HG02885 (cell line): Measurements from ENCODE around the gene RBM23.

Source experiments
- ATAC-seq: cut with Tn5 transposase; IDR thresholded peaks from one replicate; pipeline ENCODE4 v1.9.1; 2021; ENCODE audit warnings: mild to moderate bottlenecking; ENCODE audit not compliant: unreplicated experiment, poor library complexity

RBM23 gene

DNA sequence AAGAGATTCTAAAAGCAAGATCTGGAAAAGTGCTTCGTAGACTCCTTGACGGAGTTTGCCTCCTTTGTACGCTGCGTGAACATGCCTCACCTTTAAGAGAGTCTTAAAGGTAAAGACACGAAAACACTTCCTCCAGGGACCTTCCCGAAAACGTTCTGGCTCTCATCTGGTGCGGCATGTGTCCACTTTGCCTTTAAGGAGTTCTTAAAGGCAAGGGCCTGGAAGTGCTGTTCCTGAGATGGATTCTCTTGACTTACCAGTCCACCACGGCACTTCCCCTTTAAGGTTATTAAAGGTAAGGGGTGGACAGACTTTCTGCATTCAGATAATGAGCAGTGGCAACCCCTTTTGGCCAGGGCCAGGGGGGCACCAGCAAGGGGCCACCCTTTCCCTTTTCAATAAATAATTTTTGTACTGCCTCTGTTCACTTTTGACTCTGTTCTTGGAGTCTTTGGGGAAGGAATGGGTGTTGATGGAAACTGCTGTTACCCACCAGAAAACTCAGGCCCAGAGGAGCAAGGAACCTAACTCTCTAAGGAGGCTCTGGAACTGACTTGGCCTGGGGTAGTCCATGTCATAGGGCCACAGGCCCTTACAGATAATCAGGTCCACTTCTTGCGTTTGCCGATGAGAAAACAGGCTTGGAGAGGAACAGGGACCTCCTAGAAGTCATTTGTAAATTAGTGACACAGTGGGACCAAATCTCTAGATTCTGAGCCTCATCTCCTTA, 31.5 kb downstream of the RBM23 start:
- ATAC-seq: peak; percentile 21

DNA sequence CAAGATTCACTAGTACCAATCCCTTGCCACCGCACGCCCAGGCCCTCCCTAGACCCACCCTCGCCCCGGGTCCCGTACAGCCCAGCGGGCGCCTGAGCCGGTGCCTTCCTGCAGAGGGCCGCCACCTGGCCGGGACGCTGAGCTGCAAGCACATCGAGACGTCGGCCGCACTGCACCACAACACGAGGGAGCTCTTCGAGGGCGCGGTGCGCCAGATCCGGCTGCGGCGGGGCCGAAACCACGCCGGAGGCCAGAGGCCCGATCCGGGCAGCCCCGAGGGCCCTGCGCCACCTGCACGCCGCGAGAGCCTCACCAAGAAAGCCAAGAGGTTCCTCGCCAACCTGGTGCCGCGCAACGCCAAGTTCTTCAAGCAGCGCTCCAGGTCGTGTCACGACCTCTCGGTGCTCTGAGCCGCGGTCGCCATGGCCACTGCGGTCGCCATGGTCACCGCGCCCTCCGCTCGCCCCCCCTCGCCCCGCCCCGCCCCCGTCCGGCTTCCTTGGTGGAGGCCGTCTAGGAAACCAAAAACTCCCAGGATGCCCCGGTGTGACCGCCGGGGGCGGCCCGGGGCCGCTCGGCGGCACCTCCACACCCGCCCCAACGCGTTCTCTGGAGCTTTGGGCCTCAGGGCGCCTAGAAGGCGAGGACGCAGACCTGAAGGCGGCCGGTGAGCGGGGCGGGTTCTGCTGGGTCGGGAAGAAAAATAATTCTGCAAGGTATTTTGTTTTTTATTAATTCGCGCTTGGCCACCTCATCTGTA, 32.3 kb downstream of the RBM23 start:
- peak; percentile 63 for ATAC-seq

DNA sequence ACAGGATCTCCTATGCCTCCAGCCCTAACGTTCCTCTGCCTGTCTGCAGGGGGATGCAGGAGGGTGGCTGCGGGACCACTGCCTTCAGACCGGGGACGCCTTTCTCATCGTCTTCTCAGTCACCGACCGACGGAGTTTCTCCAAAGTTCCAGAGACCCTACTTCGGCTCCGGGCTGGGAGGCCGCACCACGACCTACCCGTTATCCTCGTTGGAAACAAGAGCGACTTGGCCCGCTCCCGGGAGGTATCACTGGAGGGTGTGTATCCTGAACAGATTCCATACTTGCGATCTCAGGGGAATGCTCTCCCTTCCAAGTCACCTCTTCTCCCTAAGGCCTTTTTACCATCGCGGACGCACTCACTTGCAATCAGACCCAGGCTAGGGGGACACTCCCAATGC, 33.0 kb downstream of the RBM23 start:
- ATAC-seq: no peak

DNA sequence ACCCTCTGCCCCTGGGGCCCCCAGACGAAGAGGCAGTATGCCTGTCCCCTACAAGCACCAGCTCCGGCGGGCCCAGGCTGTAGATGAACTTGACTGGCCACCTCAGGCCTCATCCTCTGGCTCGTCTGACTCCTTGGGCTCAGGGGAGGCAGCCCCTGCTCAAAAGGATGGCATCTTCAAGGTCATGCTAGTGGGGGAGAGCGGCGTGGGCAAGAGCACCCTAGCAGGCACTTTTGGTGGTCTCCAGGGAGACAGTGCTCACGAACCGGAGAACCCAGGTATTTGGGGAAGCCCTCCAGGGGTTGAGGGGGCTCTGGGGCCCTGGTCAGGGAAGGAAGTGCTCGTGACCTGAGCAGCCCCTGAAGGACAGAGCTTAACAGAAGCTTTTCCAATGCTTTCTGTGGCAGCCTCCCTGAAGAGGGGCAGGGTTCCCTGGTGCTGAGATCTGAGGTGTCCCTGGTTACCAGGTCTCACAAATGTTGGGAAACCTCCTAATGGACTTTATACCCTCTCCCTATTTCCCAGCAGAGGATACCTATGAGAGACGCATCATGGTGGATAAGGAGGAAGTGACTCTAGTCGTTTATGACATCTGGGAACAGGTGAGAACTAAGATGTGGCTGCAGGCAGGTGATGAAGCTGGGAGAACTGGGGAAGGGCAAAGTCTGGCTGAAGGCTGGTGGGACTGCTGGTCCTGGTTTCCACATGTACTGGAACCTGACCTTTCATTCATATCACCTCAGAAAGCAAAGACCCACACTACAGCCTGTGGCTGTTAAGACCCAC, 34.0 kb downstream of the RBM23 start:
- no peak for ATAC-seq

DNA sequence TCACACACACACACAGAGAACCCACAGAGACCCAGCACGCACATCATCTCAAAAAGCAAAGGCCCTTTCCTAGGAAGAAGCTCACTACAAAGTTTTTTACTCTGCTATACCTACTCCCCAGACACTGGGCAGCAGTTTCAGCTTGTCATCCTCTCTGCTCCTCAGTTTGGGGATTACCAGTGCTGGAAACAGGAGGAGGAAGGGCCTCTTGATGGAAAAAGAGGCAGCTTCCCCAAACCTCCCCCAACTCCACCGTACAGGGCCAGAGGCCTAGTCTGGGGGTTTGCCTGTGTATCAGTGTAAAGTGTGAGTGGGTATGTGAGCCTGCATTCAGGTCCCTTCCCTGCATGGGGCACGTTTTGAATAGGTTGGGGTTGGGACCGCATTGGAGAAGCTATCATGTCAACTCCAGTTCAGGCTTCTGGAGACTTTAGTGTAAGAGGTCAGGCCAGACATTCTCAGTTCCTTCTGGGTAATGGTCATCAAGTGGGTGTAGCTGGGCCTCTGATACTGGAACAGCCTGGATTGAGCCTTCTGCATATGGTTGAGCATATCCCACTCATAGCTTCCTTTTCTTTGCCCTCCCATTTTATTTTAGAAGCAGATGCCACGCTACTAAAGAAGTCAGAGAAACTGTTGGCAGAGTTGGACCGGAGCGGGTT, 34.7 kb downstream of the RBM23 start:
- no peak for ATAC-seq

DNA sequence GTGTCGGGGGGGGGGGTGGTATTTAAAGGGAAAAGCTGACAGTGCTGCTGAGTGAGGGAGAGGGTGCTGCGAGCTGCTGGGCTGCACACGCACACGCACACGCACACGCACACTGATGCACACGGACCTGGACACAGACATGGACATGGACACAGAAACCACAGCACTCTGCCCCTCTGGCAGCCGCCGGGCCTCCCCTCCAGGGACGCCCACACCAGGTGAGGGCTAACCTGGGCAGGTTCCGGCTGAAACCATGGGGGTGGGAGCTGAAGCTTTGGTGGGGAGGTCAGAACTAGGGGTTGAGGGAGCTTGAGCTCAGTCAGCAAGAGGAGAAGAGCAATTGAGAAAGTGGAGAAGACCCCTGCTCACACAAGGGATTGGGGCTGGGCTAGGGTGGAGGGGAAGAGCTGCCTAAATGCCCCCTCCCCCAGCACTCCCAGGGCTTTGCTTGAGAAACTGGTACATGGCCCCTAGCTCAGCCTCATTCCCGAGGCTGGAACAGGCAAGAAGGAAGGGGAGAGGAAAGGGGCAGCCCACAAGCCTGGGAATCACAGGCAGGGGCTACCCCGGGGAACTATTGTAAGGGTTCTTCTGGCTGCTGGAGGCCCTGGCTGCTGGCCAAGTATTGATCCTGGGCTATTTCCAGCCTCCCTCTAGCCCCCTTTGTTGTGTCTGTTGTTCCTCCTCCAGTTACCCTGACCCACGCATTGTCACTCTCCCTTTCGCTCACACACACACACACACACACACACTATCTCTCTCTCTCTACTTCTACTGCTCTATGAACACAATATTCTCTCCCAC, 35.6 kb downstream of the RBM23 start, which contains the start of gene REM2:
TSS of gene REM2 (plus strand) at position 50 of the 804 bp plus-strand sequence. CDS start at position 116, 66 bp downstream.
- ATAC-seq: no peak

DNA sequence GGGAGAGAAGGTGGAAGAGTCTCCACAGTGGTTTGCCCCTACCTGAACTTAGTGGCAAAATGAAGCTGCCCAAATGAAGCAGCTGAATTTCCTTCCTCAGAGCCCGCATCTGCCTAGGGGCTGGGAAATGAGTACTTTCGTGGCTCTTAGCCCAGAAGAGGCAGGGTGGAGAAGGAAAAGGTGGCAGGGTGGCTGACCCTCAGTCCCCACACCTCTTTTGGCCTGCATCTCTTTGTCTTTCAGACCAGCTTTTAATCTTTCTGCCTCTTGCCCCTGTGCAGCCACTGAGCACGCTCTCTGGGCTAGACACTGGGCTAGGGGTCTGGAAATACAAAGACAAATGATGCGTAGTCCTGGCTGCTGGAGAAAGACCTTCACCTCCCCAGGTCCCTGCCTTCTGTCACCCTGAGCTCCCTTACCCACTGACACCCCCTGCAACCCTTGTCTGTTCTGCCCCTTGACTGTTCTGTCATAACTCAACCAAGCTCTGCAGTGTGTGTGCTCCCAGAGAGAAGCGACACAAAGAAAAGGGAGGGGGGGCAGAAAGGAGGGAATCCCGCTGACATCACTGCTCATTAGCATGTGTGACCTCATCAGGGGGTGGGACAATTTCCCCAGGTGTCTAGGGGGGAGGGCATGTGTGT, 36.3 kb downstream of the RBM23 start:
- no peak for ATAC-seq

DNA sequence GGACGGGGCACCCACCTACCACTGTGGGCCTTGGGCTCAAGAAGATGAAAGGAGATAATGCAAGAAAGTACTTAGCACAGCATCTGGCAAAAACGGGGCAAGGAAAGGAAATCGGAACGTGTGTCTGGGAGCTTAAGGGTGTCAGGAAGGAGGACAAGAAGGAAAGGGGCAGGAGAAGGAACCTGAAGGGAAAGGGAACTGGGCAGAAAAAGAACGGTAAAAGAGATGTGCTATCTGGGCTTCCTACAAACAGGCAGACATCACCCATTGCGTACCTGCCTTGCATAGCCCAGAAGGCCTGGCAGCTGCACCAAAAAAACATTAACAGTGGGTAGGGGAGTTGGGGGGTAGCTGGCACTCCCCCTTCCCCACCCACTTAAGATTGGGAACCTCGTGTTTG, 36.9 kb downstream of the RBM23 start:
- ATAC-seq: no peak

DNA sequence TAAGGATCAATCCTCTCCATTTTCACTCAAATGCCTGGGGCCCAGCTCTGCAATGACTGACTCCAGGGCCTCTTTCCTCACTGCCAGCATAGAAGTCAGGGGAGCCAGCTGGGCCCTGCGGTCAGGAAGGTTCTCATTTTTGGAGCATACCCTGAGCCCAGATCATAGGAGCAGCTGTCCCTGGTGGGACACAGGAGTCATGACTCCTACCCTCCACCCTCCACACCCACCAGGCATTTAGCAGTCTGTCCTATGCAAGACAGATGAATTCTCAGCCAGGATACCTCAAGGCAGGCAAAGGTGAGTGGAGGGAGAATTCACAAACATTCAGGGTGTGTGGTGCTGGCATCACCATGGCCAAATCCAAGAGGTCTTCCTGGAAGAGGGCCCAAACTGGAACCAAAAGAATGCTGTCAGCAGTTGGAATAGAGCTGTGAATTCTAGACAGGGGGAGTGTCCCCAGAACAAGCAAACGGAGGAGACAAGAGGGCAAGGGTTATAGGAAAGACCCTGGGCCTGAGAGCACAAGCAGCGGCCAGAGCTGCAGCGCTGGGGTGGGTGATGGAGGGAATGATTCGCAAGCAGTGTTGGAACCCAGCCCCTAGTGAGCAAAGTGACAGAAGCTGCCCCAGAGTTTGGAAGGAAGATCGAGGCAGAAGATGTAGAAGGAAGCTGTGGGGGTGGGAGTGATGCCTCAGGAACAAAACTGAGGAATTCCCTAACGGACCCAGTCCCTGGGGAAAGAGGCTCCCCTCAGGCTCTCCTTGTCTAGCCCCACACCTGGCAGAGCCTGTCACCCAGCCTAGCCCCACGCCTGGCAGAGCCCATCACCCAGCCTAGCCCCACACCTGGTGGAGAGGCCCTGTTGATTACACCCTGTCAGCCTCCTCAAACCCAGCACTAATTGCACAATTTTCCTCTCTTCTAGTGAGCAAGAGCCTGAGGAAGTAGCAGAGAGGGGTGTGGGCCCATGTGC, 40.4 kb downstream of the RBM23 start:
- ATAC-seq: no peak

DNA sequence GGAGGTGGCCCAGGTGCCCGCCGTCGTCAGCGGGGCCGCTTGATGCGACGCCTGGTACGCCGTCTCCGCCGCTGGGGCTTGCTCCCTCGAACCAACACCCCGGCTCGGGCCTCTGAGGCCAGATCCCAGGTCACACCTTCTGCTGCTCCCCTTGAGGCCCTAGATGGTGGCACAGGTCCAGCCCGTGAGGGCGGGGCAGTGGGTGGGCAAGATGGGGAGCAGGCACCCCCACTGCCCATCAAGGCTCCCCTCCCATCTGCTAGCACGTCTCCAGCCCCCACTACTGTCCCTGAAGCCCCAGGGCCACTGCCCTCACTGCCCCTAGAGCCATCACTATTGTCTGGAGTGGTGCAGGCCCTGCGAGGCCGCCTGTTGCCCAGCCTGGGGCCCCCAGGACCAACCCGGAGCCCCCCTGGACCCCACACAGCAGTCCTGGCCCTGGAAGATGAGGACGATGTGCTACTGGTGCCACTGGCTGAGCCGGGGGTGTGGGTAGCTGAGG, 41.9 kb downstream of the RBM23 start:
- ATAC-seq: no peak

DNA sequence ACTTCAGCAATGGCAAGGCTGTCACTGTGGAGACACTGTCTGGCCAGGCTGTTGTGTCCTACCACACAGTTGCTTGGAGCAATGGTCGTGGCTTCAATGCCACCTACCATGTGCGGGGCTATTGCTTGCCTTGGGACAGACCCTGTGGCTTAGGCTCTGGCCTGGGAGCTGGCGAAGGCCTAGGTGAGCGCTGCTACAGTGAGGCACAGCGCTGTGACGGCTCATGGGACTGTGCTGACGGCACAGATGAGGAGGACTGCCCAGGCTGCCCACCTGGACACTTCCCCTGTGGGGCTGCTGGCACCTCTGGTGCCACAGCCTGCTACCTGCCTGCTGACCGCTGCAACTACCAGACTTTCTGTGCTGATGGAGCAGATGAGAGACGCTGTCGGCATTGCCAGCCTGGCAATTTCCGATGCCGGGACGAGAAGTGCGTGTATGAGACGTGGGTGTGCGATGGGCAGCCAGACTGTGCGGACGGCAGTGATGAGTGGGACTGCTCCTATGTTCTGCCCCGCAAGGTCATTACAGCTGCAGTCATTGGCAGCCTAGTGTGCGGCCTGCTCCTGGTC, 43.1 kb downstream of the RBM23 start:
- ATAC-seq: no peak

DNA sequence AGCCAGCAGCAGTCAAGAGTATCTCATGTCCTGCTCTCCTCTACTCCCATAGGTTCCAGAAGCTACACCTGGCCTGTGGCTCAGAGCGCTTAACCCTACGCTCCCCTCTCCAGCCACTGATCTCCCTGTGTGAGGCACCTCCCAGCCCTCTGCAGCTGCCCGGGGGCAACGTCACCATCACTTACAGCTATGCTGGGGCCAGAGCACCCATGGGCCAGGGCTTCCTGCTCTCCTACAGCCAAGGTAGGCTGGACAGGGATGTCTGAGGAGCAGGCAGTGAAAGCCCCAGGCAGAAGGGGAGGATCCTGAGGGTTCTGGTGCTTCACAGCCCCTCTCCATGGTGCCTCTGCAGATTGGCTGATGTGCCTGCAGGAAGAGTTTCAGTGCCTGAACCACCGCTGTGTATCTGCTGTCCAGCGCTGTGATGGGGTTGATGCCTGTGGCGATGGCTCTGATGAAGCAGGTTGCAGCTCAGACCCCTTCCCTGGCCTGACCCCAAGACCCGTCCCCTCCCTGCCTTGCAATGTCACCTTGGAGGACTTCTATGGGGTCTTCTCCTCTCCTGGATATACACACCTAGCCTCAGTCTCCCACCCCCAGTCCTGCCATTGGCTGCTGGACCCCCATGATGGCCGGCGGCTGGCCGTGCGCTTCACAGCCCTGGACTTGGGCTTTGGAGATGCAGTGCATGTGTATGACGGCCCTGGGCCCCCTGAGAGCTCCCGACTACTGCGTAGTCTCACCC, 43.8 kb downstream of the RBM23 start:
- ATAC-seq: no peak

DNA sequence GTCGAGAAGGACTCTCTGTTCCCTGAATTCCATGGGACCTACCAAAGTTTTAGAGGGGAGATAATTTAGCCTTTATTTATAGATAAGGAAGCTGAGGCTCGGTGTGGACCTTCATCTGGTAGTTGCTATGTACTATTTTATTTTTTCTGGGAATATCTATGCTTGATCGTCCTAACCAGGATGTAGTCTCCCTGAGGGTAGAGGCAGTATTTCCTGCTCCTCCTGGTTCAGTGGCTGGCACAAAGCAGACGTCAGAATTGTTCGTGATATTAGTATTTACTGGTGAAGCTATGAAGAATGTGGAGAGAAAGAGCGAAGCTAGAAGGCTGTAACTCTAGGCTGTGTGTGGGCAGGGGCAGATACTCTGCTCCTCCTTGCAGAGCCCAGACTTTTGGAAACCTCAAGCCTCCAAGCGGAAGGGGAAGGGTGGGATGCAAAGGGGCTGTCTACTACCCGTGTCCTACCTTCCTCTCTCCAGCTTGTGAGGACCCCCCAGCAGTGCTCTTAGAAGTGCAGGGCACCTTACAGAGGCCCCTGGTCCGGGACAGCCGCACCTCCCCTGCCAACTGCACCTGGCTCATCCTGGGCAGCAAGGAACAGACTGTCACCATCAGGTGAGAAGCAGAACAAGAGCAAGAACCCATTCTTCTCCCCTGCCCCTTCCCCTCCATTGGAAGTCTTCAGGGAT, 46.0 kb downstream of the RBM23 start:
- no peak for ATAC-seq

DNA sequence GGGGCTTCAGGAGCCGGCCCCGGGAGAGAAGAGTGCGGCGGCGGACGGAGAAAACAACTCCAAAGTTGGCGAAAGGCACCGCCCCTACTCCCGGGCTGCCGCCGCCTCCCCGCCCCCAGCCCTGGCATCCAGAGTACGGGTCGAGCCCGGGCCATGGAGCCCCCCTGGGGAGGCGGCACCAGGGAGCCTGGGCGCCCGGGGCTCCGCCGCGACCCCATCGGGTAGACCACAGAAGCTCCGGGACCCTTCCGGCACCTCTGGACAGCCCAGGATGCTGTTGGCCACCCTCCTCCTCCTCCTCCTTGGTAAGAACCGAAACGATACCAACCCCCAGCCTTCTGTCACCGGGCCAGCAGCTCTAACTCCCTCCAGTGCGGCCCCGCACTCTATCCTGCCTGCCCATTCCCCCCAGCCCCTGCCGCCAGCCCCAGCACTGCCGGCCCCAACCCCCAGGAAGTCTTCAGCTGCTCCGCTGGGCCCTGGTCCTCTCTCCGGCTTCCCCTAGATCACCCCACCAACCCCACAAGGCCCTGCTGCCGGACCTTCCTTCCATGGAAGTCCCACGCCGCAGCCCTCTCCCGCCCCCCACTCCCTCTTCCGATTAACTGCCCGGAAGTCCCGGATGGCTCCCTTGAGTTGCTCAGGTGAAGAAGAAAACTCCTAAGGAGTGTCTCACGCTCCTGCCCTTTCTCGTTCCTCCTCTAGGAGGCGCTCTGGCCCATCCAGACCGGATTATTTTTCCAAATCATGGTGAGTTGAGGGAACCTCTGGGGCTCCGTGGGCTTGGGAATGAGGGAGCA, 46.7 kb downstream of the RBM23 start:
- peak; percentile 29 for ATAC-seq

DNA sequence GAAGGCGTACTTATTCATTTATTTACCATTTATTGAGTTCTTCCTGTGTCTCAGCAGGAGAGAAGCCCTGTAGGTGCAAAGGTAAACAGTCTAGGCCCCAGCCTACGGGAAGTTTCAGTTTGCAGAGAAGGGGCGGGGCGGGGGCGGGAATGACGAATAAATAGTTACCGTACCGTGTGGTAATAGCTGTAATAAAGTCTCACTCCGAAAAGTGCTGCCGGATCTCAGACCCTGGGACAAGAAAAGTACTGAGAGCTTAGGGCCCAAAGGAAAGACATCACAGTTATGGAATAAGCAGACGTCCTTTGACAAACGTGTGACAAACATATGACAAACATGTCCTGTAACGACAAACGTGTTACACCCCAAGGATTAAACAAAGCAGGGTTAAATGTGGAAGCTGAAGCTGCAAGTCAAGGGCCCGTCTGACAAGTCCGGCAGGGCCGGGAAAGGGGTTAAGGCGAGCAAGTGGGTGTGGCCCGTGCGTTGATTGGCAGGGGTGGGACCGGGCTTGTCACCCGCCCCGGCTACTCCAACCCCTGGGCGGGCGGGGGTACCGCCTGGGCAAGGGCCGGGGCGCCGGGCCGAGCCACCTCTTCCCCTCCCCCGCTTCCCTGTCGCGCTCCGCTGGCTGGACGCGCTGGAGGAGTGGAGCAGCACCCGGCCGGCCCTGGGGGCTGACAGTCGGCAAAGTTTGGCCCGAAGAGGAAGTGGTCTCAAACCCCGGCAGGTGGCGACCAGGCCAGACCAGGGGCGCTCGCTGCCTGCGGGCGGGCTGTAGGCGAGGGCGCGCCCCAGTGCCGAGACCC, 47.5 kb downstream of the RBM23 start, which contains the start of gene LRP10:
TSS of gene LRP10 (plus strand) at position 517 of the 809 bp plus-strand sequence. CDS start 564 bp downstream, outside the sequence.
- ATAC-seq: peak; percentile 80
